GM19099 (cell line): ENCODE data around the gene DMRT2.

Experiments used
- POLR2A ChIP-seq: IDR thresholded peaks from 3 replicates; pipeline ENCODE4 v1.6.1; 2011; ENCODE audit warnings: low read depth; ENCODE audit not compliant: insufficient read length; ENCODE audit errors: extremely low read depth

DMRT2 gene

DNA sequence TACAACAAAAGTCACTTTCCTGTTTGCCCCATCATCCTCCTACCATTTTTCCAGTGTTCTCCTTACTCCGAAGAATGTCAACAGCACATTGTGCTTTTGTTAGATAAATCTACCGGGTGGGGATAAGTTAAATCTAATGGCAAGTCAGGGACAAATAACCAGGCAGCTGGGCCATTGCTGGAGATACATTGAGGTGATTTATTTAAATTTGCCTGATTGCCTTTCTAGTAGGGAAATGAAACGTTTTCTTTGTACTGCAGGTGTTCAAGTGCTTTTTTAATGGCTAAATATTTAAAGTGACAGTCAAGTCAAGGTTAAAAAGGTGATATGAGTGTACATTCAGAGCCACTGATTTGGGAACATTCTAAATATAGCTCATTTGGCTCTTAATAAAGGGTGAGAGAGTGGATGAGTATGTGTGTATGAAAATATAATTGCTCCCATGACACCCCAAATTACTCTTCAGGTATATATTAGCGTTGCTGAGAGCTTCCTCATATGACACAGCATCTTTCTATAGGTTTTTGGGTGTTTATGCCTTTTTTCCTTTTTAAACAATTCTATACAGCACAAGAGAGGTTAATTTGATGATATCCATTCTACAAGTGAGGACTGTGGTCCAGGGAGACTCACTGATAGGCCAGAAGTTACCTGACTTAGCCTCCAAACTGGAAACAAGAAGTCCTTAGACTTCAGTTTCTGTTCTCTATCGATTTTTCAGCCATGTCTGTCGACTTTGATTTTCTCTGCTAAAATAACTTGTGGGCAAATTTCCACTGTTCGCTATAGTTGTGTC, 51.9 kb downstream of the DMRT2 start:
- TF ChIP-seq POLR2A: no peak

DNA sequence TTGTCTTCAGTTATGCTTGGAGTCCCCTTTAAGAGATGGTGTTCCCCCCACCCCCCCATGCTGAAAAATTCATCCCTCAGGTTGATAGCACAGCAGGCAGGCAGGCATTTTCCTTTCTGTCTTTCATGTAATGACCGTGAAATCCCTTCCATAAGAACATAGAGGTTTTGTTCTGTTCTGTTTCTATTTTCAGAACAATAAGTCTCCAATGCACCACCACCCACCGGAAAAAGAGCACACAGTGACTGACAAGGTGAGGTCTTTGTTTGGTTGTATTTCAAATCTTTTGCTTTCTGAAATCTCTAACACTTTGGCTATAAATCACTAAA, 52.4 kb downstream of the DMRT2 start:
- no peak for TF ChIP-seq POLR2A
